NB4 (cell line): ENCODE results near the gene PTPRD.

Experiments used
- DNase-seq: peaks from one replicate; pipeline ENCODE4 v3.0.0; 2010; ENCODE audit warnings: low read depth
- H3K4me3 ChIP-seq: one replicate; pipeline ENCODE4 v1.5.1; 2011; ENCODE audit warnings: mild to moderate bottlenecking, low read depth, low read length, moderate library complexity
- MYC ChIP-seq: IDR thresholded peaks from 2 replicates; pipeline ENCODE4 v1.6.1; 2011; ENCODE audit warnings: low read depth, low read length
- POLR2A ChIP-seq: IDR thresholded peaks from 2 replicates; pipeline ENCODE4 v1.6.1; 2011; ENCODE audit warnings: mild to moderate bottlenecking; ENCODE audit not compliant: insufficient read length; ENCODE audit errors: extremely low read depth
- TF ChIP-seq, protein P1 (sequence below): IDR thresholded peaks from 2 replicates; pipeline ENCODE4 v1.6.1; 2011; ENCODE audit warnings: low read depth, low read length
- TF ChIP-seq, protein P2 (sequence below): IDR thresholded peaks from one replicate; pipeline ENCODE4 v1.5.1; 2012; ENCODE audit warnings: low read depth, low read length

PTPRD gene

DNA sequence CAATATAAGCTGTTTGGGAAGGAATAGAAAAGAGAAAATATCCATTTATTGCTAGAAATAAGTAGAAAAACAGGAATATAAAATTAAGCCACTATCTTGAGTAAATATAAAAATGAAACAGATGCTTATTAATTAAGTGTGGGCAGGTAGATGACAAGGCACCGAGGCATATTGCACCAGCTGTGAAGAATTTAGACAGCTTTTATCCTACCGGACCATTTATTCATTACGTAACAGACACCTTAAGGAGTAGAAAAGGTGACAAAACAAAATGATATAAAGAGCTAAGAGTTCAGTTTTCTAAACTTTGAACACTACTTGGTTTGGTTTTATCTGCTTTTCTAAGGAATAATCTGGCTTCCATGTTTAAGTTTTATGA lies 404.1 kb downstream of the PTPRD start:
- no peak overlapping the region for H3K4me3 ChIP-seq
- no peak for DNase-seq
- TF ChIP-seq, protein P1, sequence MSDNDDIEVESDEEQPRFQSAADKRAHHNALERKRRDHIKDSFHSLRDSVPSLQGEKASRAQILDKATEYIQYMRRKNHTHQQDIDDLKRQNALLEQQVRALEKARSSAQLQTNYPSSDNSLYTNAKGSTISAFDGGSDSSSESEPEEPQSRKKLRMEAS: no peak
- TF ChIP-seq, protein P2, sequence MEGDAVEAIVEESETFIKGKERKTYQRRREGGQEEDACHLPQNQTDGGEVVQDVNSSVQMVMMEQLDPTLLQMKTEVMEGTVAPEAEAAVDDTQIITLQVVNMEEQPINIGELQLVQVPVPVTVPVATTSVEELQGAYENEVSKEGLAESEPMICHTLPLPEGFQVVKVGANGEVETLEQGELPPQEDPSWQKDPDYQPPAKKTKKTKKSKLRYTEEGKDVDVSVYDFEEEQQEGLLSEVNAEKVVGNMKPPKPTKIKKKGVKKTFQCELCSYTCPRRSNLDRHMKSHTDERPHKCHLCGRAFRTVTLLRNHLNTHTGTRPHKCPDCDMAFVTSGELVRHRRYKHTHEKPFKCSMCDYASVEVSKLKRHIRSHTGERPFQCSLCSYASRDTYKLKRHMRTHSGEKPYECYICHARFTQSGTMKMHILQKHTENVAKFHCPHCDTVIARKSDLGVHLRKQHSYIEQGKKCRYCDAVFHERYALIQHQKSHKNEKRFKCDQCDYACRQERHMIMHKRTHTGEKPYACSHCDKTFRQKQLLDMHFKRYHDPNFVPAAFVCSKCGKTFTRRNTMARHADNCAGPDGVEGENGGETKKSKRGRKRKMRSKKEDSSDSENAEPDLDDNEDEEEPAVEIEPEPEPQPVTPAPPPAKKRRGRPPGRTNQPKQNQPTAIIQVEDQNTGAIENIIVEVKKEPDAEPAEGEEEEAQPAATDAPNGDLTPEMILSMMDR: no peak
- TF ChIP-seq MYC (no peak), POLR2A (no peak)

DNA sequence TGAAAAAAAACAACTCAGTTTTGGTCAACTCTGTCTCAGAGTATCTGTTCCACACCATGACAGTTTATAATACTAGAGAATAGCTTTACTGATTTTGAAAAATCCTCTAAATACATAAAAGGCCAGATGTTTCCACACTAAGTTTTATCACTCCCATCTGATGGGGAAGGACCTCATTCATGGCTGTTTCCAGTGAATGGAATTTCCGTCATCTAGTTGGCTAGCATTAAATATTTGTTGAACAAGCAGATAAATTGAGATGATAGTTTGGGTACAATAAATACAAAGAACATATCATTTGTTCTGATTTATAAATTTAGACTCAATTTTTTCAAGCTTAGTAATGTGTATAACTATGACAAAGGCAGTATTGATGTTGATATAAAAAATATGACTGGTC lies 408.5 kb downstream of the PTPRD start:
- no peak for DNase-seq
- TF ChIP-seq MYC: no peak
- H3K4me3 ChIP-seq: no peak overlapping the region

GRCh38 chr9:10173561-10173960 lies 439.2 kb downstream of the PTPRD start:
- no peak overlapping the region for H3K4me3 ChIP-seq
- TF ChIP-seq MYC (no peak), POLR2A (no peak)
- TF ChIP-seq, protein P2: no peak
- TF ChIP-seq, protein P1: no peak

DNA sequence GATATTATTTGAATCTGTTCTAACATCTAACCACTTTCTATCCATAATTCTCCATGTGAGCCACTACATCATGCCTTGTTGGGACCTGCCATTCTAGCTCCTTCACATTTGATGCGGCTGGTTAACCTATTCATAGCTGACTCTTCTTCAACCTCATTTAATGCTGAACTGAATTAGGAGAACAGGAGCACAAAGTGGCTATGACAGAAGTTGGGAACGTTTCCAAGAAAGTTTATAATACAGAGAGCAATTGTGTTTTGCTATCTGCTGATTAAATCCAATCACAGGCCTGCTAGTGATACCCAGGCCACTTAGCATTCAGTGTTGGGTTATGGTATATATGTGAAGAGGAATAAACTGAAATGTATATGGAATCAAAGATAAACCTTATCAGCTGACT lies 440.3 kb downstream of the PTPRD start:
- no peak for DNase-seq
- TF ChIP-seq POLR2A (no peak), MYC (no peak)
- TF ChIP-seq, protein P2: no peak
- TF ChIP-seq, protein P1: no peak
- H3K4me3 ChIP-seq: no peak overlapping the region

More at GRCh38 chr9:10173561-10173960, 439.2 kb downstream of the PTPRD start:
- no peak for DNase-seq

DNA sequence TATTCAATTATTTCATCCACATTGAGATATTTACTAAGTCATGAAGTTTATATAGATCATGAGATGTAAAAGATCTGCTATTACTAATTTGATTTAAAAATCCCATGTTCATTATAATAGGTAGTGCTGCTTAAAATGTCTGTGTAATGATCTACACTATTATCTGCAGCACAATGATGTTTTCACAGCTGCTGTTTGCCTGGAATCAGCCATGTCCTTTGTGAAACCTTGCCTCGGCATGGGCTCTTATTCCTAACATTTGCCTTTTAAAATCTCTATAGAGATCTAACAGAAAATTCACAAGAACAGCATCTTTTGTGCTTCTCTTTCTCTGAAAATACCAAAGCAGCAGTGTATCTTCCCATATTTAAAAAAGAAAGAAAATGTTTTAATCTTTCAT lies 444.6 kb downstream of the PTPRD start:
- DNase-seq: no peak
- TF ChIP-seq MYC (no peak), POLR2A (no peak)
- TF ChIP-seq, protein P2: no peak
- TF ChIP-seq, protein P1: no peak

GRCh38 chr9:10148796-10149195 lies 464.0 kb downstream of the PTPRD start:
- TF ChIP-seq POLR2A (no peak), MYC (no peak)
- TF ChIP-seq, protein P1: no peak
- TF ChIP-seq, protein P2: no peak
- no peak for DNase-seq
- no peak overlapping the region for H3K4me3 ChIP-seq

More for the DNA sequence above, 444.6 kb downstream of the PTPRD start:
- no peak overlapping the region for H3K4me3 ChIP-seq
